Smooth muscle cell (in vitro differentiated cells): ENCODE data around the gene JAKMIP1. TPM values are rescaled to one million over a fixed set of nuclear protein-coding genes. Genes with fewer than 3 reads are reported as not detected.

Source experiments
- DNase-seq: peaks from one replicate; lab custom pipeline; 2025; ENCODE audit not compliant: unreplicated experiment; lab: John Stamatoyannopoulos, UW
- H2AFZ ChIP-seq: fragments of 200-600 bp; sonication (generic); 2 replicates; pipeline ENCODE4 v1.6.0; 2016; ENCODE audit warnings: antibody characterized with exemption, low read depth, mild to moderate bottlenecking
- H3F3A ChIP-seq: fragments of 200-600 bp; sonication (generic); 2 replicates; pipeline ENCODE4 v1.6.0; 2017; ENCODE audit warnings: antibody characterized with exemption, low read depth
- H3K27ac ChIP-seq: fragments of 200-600 bp; sonication (generic); 2 replicates; pipeline ENCODE4 v1.5.1; 2016; ENCODE audit warnings: low read depth, mild to moderate bottlenecking
- H3K27me3 ChIP-seq: fragments of 200-600 bp; sonication (generic); 2 replicates; pipeline ENCODE4 v1.6.1; 2016; ENCODE audit warnings: low read depth, mild to moderate bottlenecking
- H3K36me3 ChIP-seq: fragments of 200-600 bp; sonication (generic); 2 replicates; pipeline ENCODE4 v1.5.1; 2016; ENCODE audit warnings: low read depth
- H3K4me1 ChIP-seq: fragments of 200-600 bp; sonication (generic); 2 replicates; pipeline ENCODE4 v1.5.1; 2016; ENCODE audit warnings: low read depth
- H3K4me2 ChIP-seq: fragments of 200-600 bp; sonication (generic); 2 replicates; pipeline ENCODE4 v1.6.0; 2016; ENCODE audit warnings: mild to moderate bottlenecking
- H3K4me3 ChIP-seq: fragments of 200-600 bp; sonication (generic); 2 replicates; pipeline ENCODE4 v1.5.1; 2016; ENCODE audit warnings: mild to moderate bottlenecking
- H3K79me2 ChIP-seq: fragments of 200-600 bp; sonication (generic); 2 replicates; pipeline ENCODE4 v1.6.0; 2016; ENCODE audit warnings: low read depth, mild to moderate bottlenecking
- H3K9ac ChIP-seq: fragments of 200-600 bp; sonication (generic); 2 replicates; pipeline ENCODE4 v1.6.0; 2016; ENCODE audit warnings: low read depth
- H3K9me3 ChIP-seq: fragments of 200-600 bp; sonication (generic); replicated peaks from 2 replicates; pipeline ENCODE4 v1.5.1; 2016; ENCODE audit warnings: low read depth
- H4K20me1 ChIP-seq: fragments of 200-600 bp; sonication (generic); 2 replicates; pipeline ENCODE4 v1.6.0; 2016; ENCODE audit warnings: low read depth
- WGBS: methylation state at CpG from one replicate; pipeline ENCODE4 v1.1.7; 2016; ENCODE audit warnings: low lambda C conversion rate; 5-methylcytosine and 5-hydroxymethylcytosine counted together
- polyA plus RNA-seq: library from polyadenylated mRNA; unstranded; fragments of >200 nt; fragmentation: Nextera tagmentation; extraction: Ambion mirVana; gene quantifications from 2 replicates; pipeline ENCODE4 v1.2.1, GENCODE V29; 2016
- total RNA-seq: library from RNA; depleted of rRNA; stranded (reverse); fragments of >200 nt; gene quantifications from 2 replicates; pipeline ENCODE4 v1.2.3, GENCODE V29; 2014
- TF ChIP-seq, protein P1 (sequence below): fragments of 200-600 bp; sonication (generic); IDR thresholded peaks from 2 replicates; pipeline ENCODE4 v1.5.1; 2017; ENCODE audit warnings: borderline replicate concordance, mild to moderate bottlenecking, antibody characterized with exemption; ENCODE audit not compliant: insufficient read depth, poor library complexity, severe bottlenecking

The JAKMIP1 gene
- total and polyA plus RNA-seq, 2 experiments from 2014 or later: 0.64 TPM; not detected in 1

DNA sequence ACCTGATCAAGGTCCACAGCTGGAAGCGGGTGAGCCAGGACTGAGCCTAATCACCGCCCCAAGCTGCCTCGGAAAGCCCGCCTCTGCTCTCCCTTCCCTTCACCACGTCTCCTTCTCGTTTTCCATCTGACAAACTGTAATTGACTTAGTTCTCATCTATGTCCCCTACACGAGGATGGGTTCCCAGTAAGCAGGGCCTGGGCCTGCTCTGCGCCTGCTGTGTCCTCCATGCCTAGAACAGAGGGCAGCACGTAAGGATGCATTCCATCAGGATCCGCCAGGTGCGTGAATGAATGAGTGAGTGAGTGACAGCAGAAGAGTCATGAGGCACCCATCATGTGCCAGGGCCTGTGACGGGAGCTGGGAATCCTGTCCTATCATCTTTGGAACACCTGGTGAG is 86.7 kb downstream of the JAKMIP1 start:
- WGBS: 79% methylated on average over 12 of the region's 12 CpGs
- no peaks in the 10 kb centered on the region for H3F3A ChIP-seq
- no peaks in the 10 kb centered on the region for H4K20me1 ChIP-seq
- H3K36me3 ChIP-seq: no peaks in the 10 kb centered on the region
- no peak overlapping the region for H3K4me2 ChIP-seq
- H2AFZ ChIP-seq: no peak overlapping the region
- H3K4me1 ChIP-seq: no peaks in the 10 kb centered on the region
- TF ChIP-seq, protein P1, sequence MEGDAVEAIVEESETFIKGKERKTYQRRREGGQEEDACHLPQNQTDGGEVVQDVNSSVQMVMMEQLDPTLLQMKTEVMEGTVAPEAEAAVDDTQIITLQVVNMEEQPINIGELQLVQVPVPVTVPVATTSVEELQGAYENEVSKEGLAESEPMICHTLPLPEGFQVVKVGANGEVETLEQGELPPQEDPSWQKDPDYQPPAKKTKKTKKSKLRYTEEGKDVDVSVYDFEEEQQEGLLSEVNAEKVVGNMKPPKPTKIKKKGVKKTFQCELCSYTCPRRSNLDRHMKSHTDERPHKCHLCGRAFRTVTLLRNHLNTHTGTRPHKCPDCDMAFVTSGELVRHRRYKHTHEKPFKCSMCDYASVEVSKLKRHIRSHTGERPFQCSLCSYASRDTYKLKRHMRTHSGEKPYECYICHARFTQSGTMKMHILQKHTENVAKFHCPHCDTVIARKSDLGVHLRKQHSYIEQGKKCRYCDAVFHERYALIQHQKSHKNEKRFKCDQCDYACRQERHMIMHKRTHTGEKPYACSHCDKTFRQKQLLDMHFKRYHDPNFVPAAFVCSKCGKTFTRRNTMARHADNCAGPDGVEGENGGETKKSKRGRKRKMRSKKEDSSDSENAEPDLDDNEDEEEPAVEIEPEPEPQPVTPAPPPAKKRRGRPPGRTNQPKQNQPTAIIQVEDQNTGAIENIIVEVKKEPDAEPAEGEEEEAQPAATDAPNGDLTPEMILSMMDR: no peak
- H3K9me3 ChIP-seq: no peaks in the 10 kb centered on the region
- H3K27me3 ChIP-seq: peaks cover 14% of the 10 kb centered on the region
- no peak overlapping the region for H3K27ac ChIP-seq
- no peak for DNase-seq
- H3K79me2 ChIP-seq: no peaks in the 10 kb centered on the region
- no peak overlapping the region for H3K4me3 ChIP-seq
- no peak overlapping the region for H3K9ac ChIP-seq

DNA sequence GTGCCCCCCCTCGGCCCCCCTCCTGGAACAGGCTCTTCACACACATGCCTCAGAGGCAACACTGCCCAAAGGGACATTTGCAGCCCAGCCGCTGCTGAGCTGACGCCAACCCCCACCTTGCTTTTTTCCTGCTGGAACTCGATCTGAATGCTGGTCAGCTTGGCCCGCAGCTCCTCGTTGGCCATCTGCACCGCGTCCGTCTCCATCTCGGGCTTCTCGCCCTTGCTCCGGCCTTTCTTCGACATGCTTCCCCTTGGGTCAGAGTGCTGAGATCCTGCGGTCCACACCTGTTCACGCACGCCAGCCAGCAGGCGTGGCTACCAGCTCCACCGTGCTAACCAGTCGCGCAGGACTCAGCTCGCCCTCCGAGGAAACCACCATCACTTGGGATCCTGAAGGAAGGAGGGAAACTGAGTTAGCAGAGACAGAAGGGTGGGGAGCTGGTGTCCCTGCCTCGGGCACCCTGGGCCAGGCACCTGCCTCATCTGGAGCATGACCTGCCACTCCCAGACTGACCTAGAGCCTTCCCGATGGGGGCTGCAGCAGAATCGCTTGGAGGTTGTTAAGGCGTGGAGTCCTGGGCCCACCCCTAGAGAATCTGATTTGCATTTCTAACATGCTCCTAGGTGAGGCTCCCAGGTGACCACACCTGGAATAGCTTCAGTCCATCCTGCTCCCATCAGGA is 87.6 kb downstream of the JAKMIP1 start:
- H3K9ac ChIP-seq: no peak overlapping the region
- H3K36me3 ChIP-seq: no peaks in the 10 kb centered on the region
- WGBS: 91% methylated on average over 26 of the region's 26 CpGs
- H3K9me3 ChIP-seq: no peaks in the 10 kb centered on the region
- no peaks in the 10 kb centered on the region for H3K79me2 ChIP-seq
- no peak overlapping the region for H3K27ac ChIP-seq
- no peaks in the 10 kb centered on the region for H4K20me1 ChIP-seq
- TF ChIP-seq, protein P1: no peak
- H3K4me2 ChIP-seq: no peak overlapping the region
- DNase-seq: no peak
- no peaks in the 10 kb centered on the region for H3K4me1 ChIP-seq
- no peak overlapping the region for H2AFZ ChIP-seq
- no peak overlapping the region for H3K4me3 ChIP-seq
- peaks cover 8% of the 10 kb centered on the region for H3K27me3 ChIP-seq
- H3F3A ChIP-seq: no peaks in the 10 kb centered on the region

DNA sequence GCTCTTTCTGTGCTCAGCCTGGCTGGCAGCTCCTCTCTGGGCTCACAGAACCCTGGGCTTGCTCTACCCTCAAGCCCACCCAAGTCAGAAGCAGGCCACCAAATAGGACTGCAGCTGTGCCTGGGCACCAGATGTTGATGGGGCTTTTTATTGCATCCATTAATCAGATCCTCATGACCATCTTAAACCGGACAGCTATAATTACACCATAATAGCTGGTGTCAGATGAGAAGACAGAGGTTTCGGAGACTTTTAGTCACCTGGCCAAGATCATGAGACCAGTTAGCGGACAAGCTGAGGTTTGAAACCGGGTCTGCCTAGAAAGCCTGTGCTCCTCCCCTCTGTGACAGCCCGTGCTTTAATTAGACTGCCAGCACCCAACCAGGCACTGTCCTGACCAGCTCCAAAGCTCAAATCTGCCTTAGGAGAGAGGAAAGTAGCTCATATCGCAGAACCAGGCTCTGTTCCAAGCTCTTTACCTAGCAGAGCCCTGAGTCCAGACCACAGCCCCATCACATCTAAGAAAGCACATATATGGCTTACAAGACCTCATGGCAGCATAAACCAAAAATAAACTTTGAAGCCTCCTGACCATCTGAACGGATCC is 88.9 kb downstream of the JAKMIP1 start:
- H3K27ac ChIP-seq: no peak overlapping the region

More for the DNA sequence above, 88.9 kb downstream of the JAKMIP1 start:
- Histone ChIP-seq H3K4me2 (no peak overlapping the region), H3K27me3 (peaks cover under 1% of the 10 kb centered on the region), H3K4me1 (no peaks in the 10 kb centered on the region), H3K9ac (no peak overlapping the region), H3K36me3 (no peaks in the 10 kb centered on the region), H3K9me3 (no peaks in the 10 kb centered on the region), H3K4me3 (no peak overlapping the region), H4K20me1 (no peaks in the 10 kb centered on the region), H2AFZ (no peak overlapping the region), H3F3A (no peaks in the 10 kb centered on the region), H3K79me2 (no peaks in the 10 kb centered on the region)
- TF ChIP-seq, protein P1: no peak
- 90% methylated on average over 7 of the region's 7 CpGs for WGBS
- no peak for DNase-seq
